Common myeloid progenitor, CD34-positive (primary cell): Measurements from ENCODE around the gene HOGA1.

ENCODE experiments used
- CTCF ChIA-PET: fragments of 350-600 bp; sonication (Branson Sonifier 250); formaldehyde crosslinking; loops from one replicate; lab custom pipeline; 2021; ENCODE audit warnings: antibody characterized with exemption; lab: Charles Lee
- POLR2A ChIA-PET: fragments of 350-600 bp; sonication (Branson Sonifier 250); formaldehyde crosslinking; loops from one replicate; lab custom pipeline; 2021; ENCODE audit warnings: antibody characterized with exemption; lab: Charles Lee
- DNase-seq, 3 donors: peaks; one replicate each; pipeline versions ENCODE4 v3.0.0 to v3.0.0-alpha.2; 2013
- H3K27ac ChIP-seq, 2 experiments: 1 replicate in 1 of 2; 2 replicates in 1 of 2; pipeline ENCODE4 v1.7.0; 2013; ENCODE audit warnings: inconsistent platforms in 2 of 2, low read length in 2 of 2, mild to moderate bottlenecking in 2 of 2, low read depth in 1 of 2, moderate library complexity in 1 of 2; ENCODE audit not compliant: severe bottlenecking in 2 of 2, insufficient read depth in 1 of 2, poor library complexity in 1 of 2
- H3K27me3 ChIP-seq, 5 experiments: replicated peaks in 2 of 5; 1 replicate in 3 of 5; 2 replicates in 2 of 5; pipeline versions ENCODE4 v1.6.1 to v1.7.0; 2013; ENCODE audit warnings: low read length in 4 of 5, mild to moderate bottlenecking in 2 of 5, moderate library complexity in 2 of 5, inconsistent platforms in 1 of 5; ENCODE audit not compliant: insufficient read depth in 5 of 5, control insufficient read depth in 4 of 5
- H3K36me3 ChIP-seq, 4 experiments: 1 replicate in 2 of 4; 2 replicates in 2 of 4; pipeline versions ENCODE4 v1.6.1 to v1.7.0; 2013; ENCODE audit warnings: low read length in 3 of 4, control low read depth in 1 of 4, mild to moderate bottlenecking in 1 of 4; ENCODE audit not compliant: control insufficient read depth in 4 of 4, insufficient read depth in 4 of 4
- H3K4me1 ChIP-seq, 4 experiments: 1 replicate in 3 of 4; 2 replicates in 1 of 4; pipeline versions ENCODE4 v1.6.1 to v1.7.1; 2013; ENCODE audit warnings: low read length in 3 of 4, mild to moderate bottlenecking in 3 of 4, control low read depth in 1 of 4, inconsistent platforms in 1 of 4, moderate library complexity in 1 of 4; ENCODE audit not compliant: control insufficient read depth in 4 of 4, insufficient read depth in 4 of 4; ENCODE audit errors: control extremely low read depth in 1 of 4
- H3K4me3 ChIP-seq, 7 experiments: 1 replicate in 4 of 7; 2 replicates in 3 of 7; pipeline versions ENCODE4 v1.5.1 to v1.7.0; 2013; ENCODE audit warnings: mild to moderate bottlenecking in 7 of 7, low read length in 6 of 7, moderate library complexity in 6 of 7, inconsistent platforms in 2 of 7, low read depth in 2 of 7, control low read depth in 1 of 7; ENCODE audit not compliant: insufficient read depth in 4 of 7, control insufficient read depth in 1 of 7; ENCODE audit errors: extremely low read depth in 1 of 7
- H3K9me3 ChIP-seq, 5 experiments: 1 replicate in 4 of 5; 2 replicates in 1 of 5; pipeline versions ENCODE4 v1.6.1 to v1.7.1; 2013; ENCODE audit warnings: low read length in 4 of 5, mild to moderate bottlenecking in 2 of 5, inconsistent platforms in 1 of 5, low read depth in 1 of 5, moderate library complexity in 1 of 5; ENCODE audit not compliant: control insufficient read depth in 4 of 5, insufficient read depth in 2 of 5; ENCODE audit errors: control extremely low read depth in 1 of 5
- WGBS: methylation state at CpG from one replicate; pipeline ENCODE4 v1.1.5; 2013; ENCODE audit not compliant: insufficient coverage; 5-methylcytosine and 5-hydroxymethylcytosine counted together

Gene HOGA1

GRCh38 chr10:97589479-97589878, 5.3 kb downstream of the HOGA1 start, which contains the start of gene C10orf62:
TSS of gene C10orf62 (plus strand) at chr10:97589721. CDS start at chr10:97589898, 177 bp downstream.
- Histone ChIP-seq H3K9me3 (no peaks in the 10 kb centered on the region), H3K36me3 (no peaks in the 10 kb centered on the region), H3K27ac (no peak within 1 kb of the TSS), H3K4me1 (peaks cover 0 to 4% (median 0%) of the 10 kb centered on the region in 4 experiments), H3K27me3 (no peaks in the 10 kb centered on the region), H3K4me3 (no peak within 1 kb of the TSS)
- DNase-seq, result no peak
- CTCF ChIA-PET, result interaction anchor here (0.9 to 2.3 kb wide), 2 partner anchors 9 to 18 kb away, joined by 3 to 5 read pairs; no protein-coding TSS in a partner anchor
- POLR2A ChIA-PET, result no interaction called here
- WGBS, result 40% methylated on average over 1 of the region's 3 CpGs

DNA sequence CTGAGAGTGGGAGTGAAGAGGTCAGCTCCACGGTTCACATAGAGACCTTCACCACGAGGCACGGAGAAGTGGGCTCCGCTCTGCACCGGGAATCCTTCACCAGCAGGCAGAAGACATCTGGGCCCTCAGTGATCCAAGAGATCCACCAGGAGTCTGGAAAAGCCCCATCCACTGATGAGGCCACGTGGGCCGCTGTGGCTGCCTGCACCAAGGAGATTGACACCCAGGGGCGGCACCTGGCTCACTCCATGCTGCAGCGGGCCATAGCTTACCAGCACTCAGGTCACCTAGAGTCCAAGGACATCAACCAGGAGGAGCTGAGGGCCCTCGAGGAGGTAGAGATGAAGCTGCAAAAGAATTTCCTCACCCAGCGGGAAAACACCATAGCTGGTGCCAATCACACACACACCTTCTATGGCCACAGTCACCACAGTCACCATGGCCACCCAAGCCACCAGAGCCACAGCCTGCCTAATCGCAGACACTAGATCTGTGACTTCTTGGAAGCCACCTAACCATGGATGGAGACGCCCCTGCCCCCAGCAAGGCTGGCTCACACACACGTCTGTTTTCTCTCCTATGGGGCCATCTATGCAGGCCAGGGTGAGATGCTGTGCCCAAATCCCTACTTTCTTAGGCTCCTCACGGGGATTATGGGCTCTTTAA, 6.0 kb downstream of the HOGA1 start:
- CTCF ChIA-PET, result interaction anchor here (0.9 to 2.3 kb wide), 2 partner anchors 10 to 19 kb away, joined by 3 to 5 read pairs; no protein-coding TSS in a partner anchor
- WGBS, result 94% methylated on average over 9 of the region's 15 CpGs

DNA sequence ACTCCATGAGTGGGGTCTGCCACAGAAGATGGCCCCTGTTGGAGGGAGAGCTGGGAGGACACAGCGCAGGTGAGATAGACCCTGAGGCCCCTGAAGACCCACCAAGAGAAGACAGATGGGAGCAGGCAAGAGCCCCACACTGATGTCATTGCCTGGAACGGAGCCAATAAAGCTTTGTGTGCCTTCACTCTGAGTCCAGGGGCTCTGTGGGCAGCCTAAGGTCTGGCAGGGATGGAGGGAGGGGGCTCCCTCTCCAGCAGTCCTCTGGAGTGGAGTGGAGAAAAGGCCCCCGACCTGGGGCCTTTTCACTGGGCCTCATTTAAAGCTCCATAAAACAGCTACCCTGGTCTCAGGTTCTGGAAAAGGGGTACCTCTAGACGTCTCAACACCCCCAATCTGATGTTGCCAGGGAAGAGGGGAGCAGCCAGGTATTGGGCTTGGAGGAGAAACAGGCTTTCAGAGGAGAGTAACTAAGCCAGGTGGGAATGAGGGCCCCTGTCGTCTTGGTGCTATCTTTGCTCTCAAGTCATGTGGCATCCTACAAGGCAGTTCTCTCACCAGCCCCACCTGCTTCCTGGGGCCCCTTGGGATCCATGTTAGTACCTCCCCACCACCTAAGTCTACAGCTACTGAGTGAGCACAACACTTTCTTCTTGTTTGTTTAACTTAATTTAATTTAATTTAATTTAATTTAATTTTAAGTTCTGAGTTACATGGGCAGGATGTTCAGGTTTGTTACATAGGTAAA, 6.7 kb downstream of the HOGA1 start:
- POLR2A ChIA-PET, result interaction anchor here (0.6 kb wide), 1 partner anchor 93 kb away, joined by 6 read pairs; no protein-coding TSS in a partner anchor
- H3K36me3 ChIP-seq, result no peaks in the 10 kb centered on the region
- H3K4me1 ChIP-seq, result peaks cover 0 to 4% (median 0%) of the 10 kb centered on the region in 4 experiments
- H3K27ac ChIP-seq, result no peak overlapping the region
- H3K9me3 ChIP-seq, result no peaks in the 10 kb centered on the region
- CTCF ChIA-PET, result interaction anchor here (0.6 to 2.3 kb wide), 3 partner anchors 20 to 259 kb away, joined by 3 to 5 read pairs (median 3); partner anchors contain the start of gene GOLGA7B
- DNase-seq, result no peak
- 76% methylated on average over 4 of the region's 5 CpGs for WGBS
- no peak overlapping the region for H3K4me3 ChIP-seq
- no peaks in the 10 kb centered on the region for H3K27me3 ChIP-seq

More for the DNA sequence above, 6.0 kb downstream of the HOGA1 start:
- Histone ChIP-seq H3K9me3 (no peaks in the 10 kb centered on the region), H3K27ac (no peak overlapping the region), H3K27me3 (no peaks in the 10 kb centered on the region), H3K36me3 (no peaks in the 10 kb centered on the region), H3K4me1 (peaks cover 0 to 4% (median 0%) of the 10 kb centered on the region in 4 experiments), H3K4me3 (no peak overlapping the region)
- POLR2A ChIA-PET, result no interaction called here
- no peak for DNase-seq

- WGBS, result 88% methylated on average over 2 of the region's 4 CpGs
- Histone ChIP-seq H3K36me3 (no peaks in the 10 kb centered on the region), H3K4me3 (no peak overlapping the region), H3K27ac (no peak overlapping the region), H3K9me3 (no peaks in the 10 kb centered on the region), H3K27me3 (no peaks in the 10 kb centered on the region), H3K4me1 (peaks cover 0 to 6% (median 0%) of the 10 kb centered on the region in 4 experiments)
- ChIA-PET CTCF (no interaction called here), POLR2A (no interaction called here)
- DNase-seq, result no peak
Observed at GRCh38 chr10:97593421-97593820, 9.2 kb downstream of the HOGA1 start.

DNA sequence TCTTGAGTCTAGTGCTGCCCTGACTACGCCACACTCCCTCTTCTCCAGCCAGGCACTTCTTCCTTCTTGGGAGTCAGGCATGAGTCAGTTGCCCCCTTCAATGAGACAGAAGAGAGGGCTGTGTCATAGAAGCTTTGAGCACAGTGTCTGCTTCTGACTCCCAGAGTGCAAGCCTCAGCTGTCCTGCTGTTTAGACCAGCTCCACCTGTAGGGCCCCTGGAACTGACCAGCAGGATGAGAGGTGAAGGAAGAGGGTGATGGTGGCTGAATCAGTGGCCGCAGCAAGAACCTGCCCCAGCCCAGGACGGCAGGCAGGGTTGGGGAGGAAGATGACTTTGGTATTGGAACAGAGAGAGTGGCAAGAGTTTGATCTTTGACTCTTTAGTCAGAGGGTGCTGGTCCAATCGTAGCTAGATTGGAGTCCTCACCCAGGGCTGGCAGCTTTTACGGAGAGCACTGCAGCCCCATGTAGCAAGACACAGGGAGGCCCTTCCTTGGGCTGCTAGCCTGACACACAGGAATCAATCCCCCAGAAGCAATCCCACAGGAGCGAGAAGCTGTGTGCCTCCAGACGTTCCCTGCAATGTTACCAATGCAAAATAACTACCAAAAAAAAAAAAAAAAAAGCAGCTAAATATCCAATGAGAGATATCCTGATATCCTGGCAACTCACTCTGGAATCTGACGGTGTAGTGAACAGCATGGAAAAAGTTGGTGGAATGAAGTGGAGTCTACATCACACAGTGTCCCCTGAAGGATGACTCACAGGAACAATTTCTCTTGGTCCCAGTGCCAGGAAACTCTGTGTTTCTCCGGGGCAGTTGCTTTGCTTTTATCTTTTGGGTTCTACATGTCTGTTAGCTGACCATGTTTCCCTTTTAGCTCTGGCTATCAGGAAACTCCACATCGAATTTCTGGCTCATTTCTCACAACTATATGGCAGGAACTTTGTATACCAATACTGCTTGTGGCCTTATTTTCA, 12.2 kb downstream of the HOGA1 start:
- peaks cover 0 to 2% (median 0%) of the 10 kb centered on the region in 4 experiments for H3K4me1 ChIP-seq
- no peaks in the 10 kb centered on the region for H3K36me3 ChIP-seq
- no peak overlapping the region for H3K27ac ChIP-seq
- 89% methylated on average over 10 of the region's 10 CpGs for WGBS
- H3K4me3 ChIP-seq, result no peak overlapping the region
- DNase-seq, result peak in 2 of 3 donors; percentile 11 to 14
- POLR2A ChIA-PET, result interaction anchor here (0.6 kb wide), 1 partner anchor 31 kb away, joined by 4 read pairs; no protein-coding TSS in a partner anchor
- CTCF ChIA-PET, result interaction anchor here (1.1 to 2.4 kb wide), 4 partner anchors 10 to 27 kb away, joined by 4 to 8 read pairs (median 6); partner anchors contain the start of gene ANKRD2
- H3K27me3 ChIP-seq, result no peaks in the 10 kb centered on the region
- H3K9me3 ChIP-seq, result no peaks in the 10 kb centered on the region

DNA sequence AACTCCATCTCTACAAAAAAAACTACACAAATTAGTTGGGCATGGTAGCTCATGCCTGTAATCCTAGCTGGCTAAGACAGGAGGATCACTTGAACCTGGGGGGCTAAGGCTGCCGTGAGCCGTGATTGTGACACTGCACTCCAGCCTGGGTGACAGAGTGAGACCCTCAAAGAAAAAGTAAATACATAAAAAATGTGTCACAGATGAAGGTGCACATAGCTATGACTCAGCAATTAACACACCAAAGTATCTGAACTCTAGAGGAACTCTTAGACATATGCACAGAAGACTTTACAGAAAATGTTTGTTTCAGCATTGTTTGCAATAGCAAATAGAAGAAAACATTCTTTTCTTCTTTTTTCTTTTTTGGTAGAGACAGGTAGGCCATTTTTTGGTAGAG, 13.6 kb downstream of the HOGA1 start:
- CTCF ChIA-PET, result interaction anchor here (1.4 to 2.4 kb wide), 3 partner anchors 13 to 28 kb away, joined by 5 to 8 read pairs (median 8); partner anchors contain the start of gene ANKRD2
- POLR2A ChIA-PET, result no interaction called here

More for the DNA sequence above, 13.6 kb downstream of the HOGA1 start:
- Histone ChIP-seq H3K27me3 (peaks cover 0 to 4% (median 0%) of the 10 kb centered on the region in 5 experiments), H3K4me3 (no peak overlapping the region), H3K36me3 (no peaks in the 10 kb centered on the region), H3K9me3 (no peaks in the 10 kb centered on the region), H3K27ac (no peak overlapping the region), H3K4me1 (peaks cover 0 to 2% (median 0%) of the 10 kb centered on the region in 4 experiments)
- peak in 2 of 3 donors; percentile 50 to 65 for DNase-seq
- WGBS, result no CpG with 5 or more reads among the region's 2 CpGs
